NT2/D1 (cell line): ENCODE results near the gene DNM3.

Source experiments
- SUZ12 ChIP-seq: IDR thresholded peaks from 2 replicates; pipeline ENCODE4 v1.6.1; 2011; ENCODE audit not compliant: insufficient read length, insufficient read depth; ENCODE audit errors: extremely low read depth
- YY1 ChIP-seq: IDR thresholded peaks from 2 replicates; pipeline ENCODE4 v1.6.1; 2011; ENCODE audit not compliant: insufficient read length, insufficient read depth

DNA sequence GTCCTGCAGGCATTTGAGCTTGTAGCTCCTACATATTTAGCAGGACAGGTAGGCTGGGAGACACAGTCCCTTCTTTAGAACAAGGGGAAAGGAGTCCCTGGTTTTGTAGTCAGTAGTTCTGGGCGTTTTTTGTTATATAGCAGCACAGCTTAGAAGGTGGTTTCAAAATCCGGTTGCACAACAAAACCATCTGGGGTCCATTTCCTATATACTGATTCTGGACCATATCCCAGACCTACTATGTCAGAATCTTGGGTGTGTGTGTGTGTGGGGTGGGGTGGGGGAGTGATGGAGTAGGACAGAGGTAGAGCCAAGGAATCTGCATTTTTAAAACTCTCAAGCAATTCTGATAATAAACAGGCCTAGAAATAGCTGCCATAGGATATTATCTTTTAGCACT is 38.3 kb upstream of the DNM3 start:
- TF ChIP-seq YY1 = no peak
- no peak for TF ChIP-seq SUZ12
